Endothelial cell of umbilical vein (primary cell): ENCODE data around the gene NMT1. TPM values are rescaled to one million over a fixed set of nuclear protein-coding genes. Genes with fewer than 3 reads are reported as not detected.

Source experiments
- BruUV-seq: library from RNA; stranded (reverse); fragments of 400-500 nt; replicated peaks from 2 replicates; lab custom pipeline; 2021; lab: Mats Ljungman, UMichigan
- CTCF ChIA-PET: fragments of 300-600, 350-600 bp; sonication (Branson Sonifier 250); formaldehyde crosslinking; loops from one replicate; lab custom pipeline; 2021; ENCODE audit warnings: antibody characterized with exemption, inconsistent platforms; lab: Charles Lee
- POLR2A ChIA-PET: fragments of 300-600, 350-600 bp; sonication (Branson Sonifier 250); formaldehyde crosslinking; loops from one replicate; lab custom pipeline; 2021; ENCODE audit warnings: antibody characterized with exemption, inconsistent platforms; lab: Charles Lee
- DNase-seq: peaks from one replicate; pipeline ENCODE4 v3.0.0-alpha.2; 2011; ENCODE audit warnings: low read depth, low spot score
- FAIRE-seq: peaks from 2 replicates; lab custom pipeline; 2011; peaks lifted over from hg19 to GRCh38; lab: Jason Lieb, UNC
- H2AFZ ChIP-seq: 2 replicates; pipeline ENCODE4 v1.6.0; 2012; ENCODE audit warnings: low read depth, low read length, control low read depth, inconsistent platforms
- H3K27ac ChIP-seq: 2 replicates; pipeline ENCODE4 v1.5.1; 2011; ENCODE audit warnings: low read depth, mild to moderate bottlenecking, control low read depth, low read length, moderate library complexity; ENCODE audit not compliant: insufficient read depth
- H3K27me3 ChIP-seq, 2 experiments: 2 replicates each; pipeline versions ENCODE4 v1.6.0 to v1.6.1; 2011; ENCODE audit warnings: low read length in 2 of 2, mixed read lengths in 1 of 2; ENCODE audit not compliant: control insufficient read depth in 2 of 2, insufficient read depth in 2 of 2
- H3K36me3 ChIP-seq, 2 experiments: 2 replicates in 1 of 2; 3 replicates in 1 of 2; pipeline ENCODE4 v1.5.1; 2011; ENCODE audit warnings: low read length in 2 of 2, mild to moderate bottlenecking in 1 of 2, moderate library complexity in 1 of 2; ENCODE audit not compliant: control insufficient read depth in 2 of 2, insufficient read depth in 2 of 2; ENCODE audit errors: extremely low read depth in 1 of 2
- H3K4me1 ChIP-seq: 3 replicates; pipeline ENCODE4 v1.5.1; 2011; ENCODE audit warnings: mild to moderate bottlenecking, low read length; ENCODE audit not compliant: control insufficient read depth, insufficient read depth; ENCODE audit errors: extremely low read depth
- H3K4me2 ChIP-seq: 2 replicates; pipeline ENCODE4 v1.6.1; 2011; ENCODE audit warnings: low read length, control low read depth, mixed read lengths; ENCODE audit not compliant: insufficient read depth
- H3K4me3 ChIP-seq, 3 experiments: fragments of 200-600 bp in 1 of 3; sonication (generic), shearing (Covaris generic) in 1 of 3; replicated peaks in 1 of 3; 2 replicates each; pipeline ENCODE4 v1.5.1; 2011 to 2016; ENCODE audit warnings: control low read depth in 3 of 3, low read length in 3 of 3, mild to moderate bottlenecking in 2 of 3, inconsistent platforms in 1 of 3, low read depth in 1 of 3, moderate library complexity in 1 of 3; ENCODE audit not compliant: insufficient read depth in 1 of 3
- H3K79me2 ChIP-seq: 2 replicates; pipeline ENCODE4 v1.6.0; 2012; ENCODE audit warnings: low read length, inconsistent platforms; ENCODE audit not compliant: control insufficient read depth, insufficient read depth
- H3K9ac ChIP-seq: replicated peaks from 2 replicates; pipeline ENCODE3; 2011; ENCODE audit warnings: low read length, control low read depth; ENCODE audit not compliant: insufficient read depth; ENCODE audit errors: extremely low read depth
- H3K9me1 ChIP-seq: replicated peaks from 3 replicates; pipeline ENCODE4 v1.6.0; 2011; ENCODE audit warnings: mild to moderate bottlenecking, low read length; ENCODE audit not compliant: control insufficient read depth, insufficient read depth; ENCODE audit errors: extremely low read depth
- H3K9me3 ChIP-seq: replicated peaks from 2 replicates; pipeline ENCODE4 v1.5.1; 2012; ENCODE audit warnings: low read length, inconsistent platforms; ENCODE audit not compliant: control insufficient read depth, insufficient read depth
- H4K20me1 ChIP-seq: replicated peaks from 2 replicates; pipeline ENCODE3; 2011; ENCODE audit warnings: mild to moderate bottlenecking, low read length; ENCODE audit not compliant: control insufficient read depth, insufficient read depth; ENCODE audit errors: extremely low read depth
- EZH2 ChIP-seq: IDR thresholded peaks from 2 replicates; pipeline ENCODE4 v1.6.1; 2012; ENCODE audit warnings: borderline replicate concordance, low read depth, mild to moderate bottlenecking, moderate library complexity, low read length, inconsistent platforms; ENCODE audit not compliant: severe bottlenecking
- FOS ChIP-seq: IDR thresholded peaks from 2 replicates; pipeline ENCODE4 v1.6.1; 2011; ENCODE audit warnings: mild to moderate bottlenecking, low read length, moderate library complexity, borderline replicate concordance; ENCODE audit not compliant: insufficient read depth
- GATA2 ChIP-seq: IDR thresholded peaks from 2 replicates; pipeline ENCODE4 v1.7.0; 2011; ENCODE audit warnings: low read depth, mild to moderate bottlenecking, moderate library complexity, mixed read lengths, low read length; ENCODE audit not compliant: insufficient read length, insufficient read depth
- JUN ChIP-seq: IDR thresholded peaks from 2 replicates; pipeline ENCODE4 v1.6.1; 2011; ENCODE audit warnings: borderline replicate concordance, low read depth; ENCODE audit not compliant: insufficient read length, insufficient read depth
- MYC ChIP-seq: IDR thresholded peaks from one replicate; pipeline ENCODE4 v1.6.1; 2011; ENCODE audit warnings: mild to moderate bottlenecking, low read depth, low read length
- POLR2A ChIP-seq: IDR thresholded peaks from 2 replicates; pipeline ENCODE4 v1.6.1; 2012; ENCODE audit warnings: low read depth, mild to moderate bottlenecking, control low read depth, low read length
- POLR2AphosphoS5 ChIP-seq: IDR thresholded peaks from 2 replicates; pipeline ENCODE4 v1.6.1; 2012; ENCODE audit warnings: low read depth, mild to moderate bottlenecking, control low read depth, low read length, moderate library complexity; ENCODE audit not compliant: insufficient read depth
- dilution Hi-C: fragments of 300-500 bp; cut with MboI; formaldehyde crosslinking; loops from one replicate; pipeline ENCODE4 v1.15.0; 2019; ENCODE audit warnings: low sequenced_read_pairs; ENCODE audit not compliant: extremely low pct_ligation_motif_present
- intact Hi-C: fragments of 100-400 bp; cut with micrococcal nuclease; formaldehyde crosslinking; loops from one replicate; pipeline ENCODE4 v1.10.0; 2022
- polyA plus RNA-seq, 4 experiments: library from polyadenylated mRNA; depleted of rRNA in 3 of 4; stranded (reverse) in 3 of 4; unstranded in 1 of 4; fragments of >200 nt; gene quantifications; 2 replicates each; pipeline versions ENCODE4 v1.2.1 to v1.2.3, GENCODE V29; 2011 to 2012; ENCODE audit warnings: missing spikeins in 1 of 4
- total RNA-seq: library from RNA; stranded (reverse); gene quantifications from 2 replicates; pipeline ENCODE4 v1.2.3, GENCODE V29; 2021
- TF ChIP-seq, protein P1 (sequence below): IDR thresholded peaks from 2 replicates; pipeline ENCODE4 v1.6.1; 2011; ENCODE audit not compliant: insufficient read depth, insufficient read length
- TF ChIP-seq, protein P2 (sequence below), 2 donors: IDR thresholded peaks; 1 replicate in 1 of 2; 2 replicates in 1 of 2; pipeline ENCODE4 v1.5.1; 2011; ENCODE audit warnings: low read length in 2 of 2, mild to moderate bottlenecking in 2 of 2, moderate library complexity in 2 of 2, control low read depth in 1 of 2, inconsistent platforms in 1 of 2, low read depth in 1 of 2; ENCODE audit not compliant: insufficient read depth in 1 of 2; ENCODE audit errors: extremely low read depth in 1 of 2

NMT1 gene
- total and polyA plus RNA-seq, 2 donors (not counting 3 experiments of a cell fraction or from before 2014, with no cell fraction given), result 37.6 to 135 TPM

GRCh38 chr17:45132320-45132571 lies 71.1 kb downstream of the NMT1 start, which contains the start of gene PLCD3:
Gene PLCD3, minus strand, starts transcription at chr17:45132515. Its CDS starts 105 bp downstream, at chr17:45132410.
- no peaks in the 10 kb centered on the region for H3K27me3 ChIP-seq
- ChIA-PET POLR2A (no interaction called here), CTCF (interaction anchor here (0.7 to 7.2 kb wide), 8 partner anchors 14 to 354 kb away, joined by 3 to 476 read pairs (median 8); partner anchors contain the start of gene C1QL1)
- no TSS peak for BruUV-seq
- H3K36me3 ChIP-seq, result no peaks in the 10 kb centered on the region
- H3K9me3 ChIP-seq, result no peaks in the 10 kb centered on the region
- intact Hi-C loops (loop anchor here (1.0 to 2.0 kb wide), 7 partner anchors 8 to 358 kb away; partner anchors contain the start of gene NMT1), dilution Hi-C loops (no loop called here)
- H3K79me2 ChIP-seq, result peaks cover 2% of the 10 kb centered on the region
- peak within 1 kb of the TSS; percentile 70 for H3K9ac ChIP-seq
- H3K4me3 ChIP-seq, result peak within 1 kb of the TSS; percentile 47 to 70 (median 56)
- peak within 1 kb of the TSS; percentile 65 for H3K27ac ChIP-seq
- H3K4me2 ChIP-seq, result peak within 1 kb of the TSS; percentile 64
- DNase-seq (no peak), FAIRE-seq (peak; percentile 26)
- H4K20me1 ChIP-seq, result no peaks in the 10 kb centered on the region
- peak; percentile 77 for TF ChIP-seq POLR2AphosphoS5
- TF ChIP-seq MYC, result no peak
- TF ChIP-seq POLR2A, result peak; percentile 69
- H2AFZ ChIP-seq, result peak within 1 kb of the TSS; percentile 94
- peaks cover 30% of the 10 kb centered on the region for H3K4me1 ChIP-seq
- H3K9me1 ChIP-seq, result no peaks in the 10 kb centered on the region

DNA sequence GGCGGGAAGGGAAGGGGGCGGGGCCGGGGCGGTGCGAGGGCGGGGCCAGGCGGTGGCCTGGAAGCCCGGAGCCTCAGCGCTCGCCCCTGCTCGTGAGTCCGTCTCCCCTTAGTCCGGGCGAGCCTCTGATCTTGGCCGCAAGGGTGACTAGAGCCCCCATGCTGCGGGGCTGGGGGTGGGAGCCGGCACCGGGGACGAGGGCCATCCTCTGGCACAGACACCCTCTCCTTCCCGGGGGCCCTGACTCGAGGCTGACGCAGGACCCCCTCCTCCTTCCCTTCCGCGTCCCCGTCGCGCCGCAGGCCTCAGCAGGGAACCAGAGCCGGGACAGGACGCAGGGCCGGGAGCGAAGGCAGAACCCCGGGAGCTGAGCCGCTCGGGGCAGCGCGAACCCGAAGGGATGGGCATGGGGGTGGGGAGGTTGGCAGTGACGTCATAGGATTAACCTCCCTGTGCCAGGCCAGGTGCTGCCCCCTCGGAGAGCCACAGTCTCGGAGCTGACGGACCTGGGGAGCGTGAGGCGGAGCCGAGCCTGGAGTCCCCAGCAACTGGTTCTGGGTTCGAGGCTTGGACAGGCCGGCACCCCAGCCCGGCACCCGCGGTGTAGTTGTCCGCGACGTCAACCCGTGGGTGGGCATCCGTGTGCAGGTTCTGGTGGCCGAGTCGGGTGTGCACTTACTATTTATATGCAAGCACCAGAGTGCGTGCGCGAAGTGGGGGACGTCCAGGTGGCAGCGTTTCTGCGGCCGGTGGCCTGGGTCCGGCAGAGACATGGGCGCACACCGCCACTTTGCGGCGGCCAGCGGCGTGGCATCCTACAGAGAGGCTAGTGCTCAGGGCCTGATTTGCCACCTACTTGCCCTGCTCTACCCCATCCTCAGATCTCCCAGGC lies 71.7 kb downstream of the NMT1 start:
- ChIA-PET CTCF (interaction anchor here (0.7 to 7.2 kb wide), 15 partner anchors 9 to 355 kb away, joined by 3 to 476 read pairs (median 5); partner anchors contain the start of gene C1QL1), POLR2A (no interaction called here)
- Histone ChIP-seq H2AFZ (peak overlapping the region; percentile 94), H4K20me1 (no peaks in the 10 kb centered on the region), H3K4me1 (peaks cover 24% of the 10 kb centered on the region), H3K79me2 (peaks cover 2% of the 10 kb centered on the region), H3K9ac (peak overlapping the region; percentile 70), H3K9me3 (no peaks in the 10 kb centered on the region), H3K27ac (peak overlapping the region; percentile 65), H3K4me2 (peak overlapping the region; percentile 64), H3K36me3 (no peaks in the 10 kb centered on the region), H3K27me3 (no peaks in the 10 kb centered on the region), H3K9me1 (no peaks in the 10 kb centered on the region), H3K4me3 (peak overlapping the region; percentile 47 to 70 (median 50))
- DNase-seq (peak; percentile 83), FAIRE-seq (peak; percentile 89)
- dilution Hi-C loops, result no loop called here
- TF ChIP-seq POLR2AphosphoS5 (peak; percentile 57), MYC (no peak), GATA2 (no peak), FOS (no peak), EZH2 (no peak), POLR2A (peak; percentile 78), JUN (peak; percentile 13)
- TF ChIP-seq, protein P1, sequence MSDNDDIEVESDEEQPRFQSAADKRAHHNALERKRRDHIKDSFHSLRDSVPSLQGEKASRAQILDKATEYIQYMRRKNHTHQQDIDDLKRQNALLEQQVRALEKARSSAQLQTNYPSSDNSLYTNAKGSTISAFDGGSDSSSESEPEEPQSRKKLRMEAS, result no peak
- TF ChIP-seq, protein P2, sequence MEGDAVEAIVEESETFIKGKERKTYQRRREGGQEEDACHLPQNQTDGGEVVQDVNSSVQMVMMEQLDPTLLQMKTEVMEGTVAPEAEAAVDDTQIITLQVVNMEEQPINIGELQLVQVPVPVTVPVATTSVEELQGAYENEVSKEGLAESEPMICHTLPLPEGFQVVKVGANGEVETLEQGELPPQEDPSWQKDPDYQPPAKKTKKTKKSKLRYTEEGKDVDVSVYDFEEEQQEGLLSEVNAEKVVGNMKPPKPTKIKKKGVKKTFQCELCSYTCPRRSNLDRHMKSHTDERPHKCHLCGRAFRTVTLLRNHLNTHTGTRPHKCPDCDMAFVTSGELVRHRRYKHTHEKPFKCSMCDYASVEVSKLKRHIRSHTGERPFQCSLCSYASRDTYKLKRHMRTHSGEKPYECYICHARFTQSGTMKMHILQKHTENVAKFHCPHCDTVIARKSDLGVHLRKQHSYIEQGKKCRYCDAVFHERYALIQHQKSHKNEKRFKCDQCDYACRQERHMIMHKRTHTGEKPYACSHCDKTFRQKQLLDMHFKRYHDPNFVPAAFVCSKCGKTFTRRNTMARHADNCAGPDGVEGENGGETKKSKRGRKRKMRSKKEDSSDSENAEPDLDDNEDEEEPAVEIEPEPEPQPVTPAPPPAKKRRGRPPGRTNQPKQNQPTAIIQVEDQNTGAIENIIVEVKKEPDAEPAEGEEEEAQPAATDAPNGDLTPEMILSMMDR (IDR thresholded peaks at IDR 0.05; ENCODE audit: extremely low read depth in 1 of 2, insufficient read depth in 1 of 2, low read depth in 1 of 2, low read length in 2 of 2), result peak; percentile 90 to 93
- intact Hi-C loops, result loop anchor here (1.0 to 2.0 kb wide), 10 partner anchors 9 to 359 kb away; partner anchors contain the start of genes DCAKD and NMT1
- no TSS peak for BruUV-seq
